Measurements from ENCODE around the gene FAM3B. TPM values are rescaled to one million over a fixed set of nuclear protein-coding genes. Genes with fewer than 3 reads are reported as not detected.

FAM3B gene
- total RNA-seq, 1 experiment from 2014 or later, result 59.5 TPM

- H3K36me3 Mint-ChIP-seq (ENCODE audit: insufficient read depth, unreplicated experiment), result peaks cover 45% of the 10 kb centered on the region
- ChIA-PET CTCF (no interaction called here), POLR2A (no interaction called here)
- Histone ChIP-seq H3K9me3 (peaks cover 24% of the 10 kb centered on the region), H3K27me3 (replicated peaks; ENCODE audit: control insufficient read depth, insufficient read depth, low read length) (no peaks in the 10 kb centered on the region), H3K4me3 (ENCODE audit: low read depth, low read length) (no peak overlapping the region), H3K4me1 (no peaks in the 10 kb centered on the region), H3K36me3 (ENCODE audit: control insufficient read depth, insufficient read depth, low read length) (no peaks in the 10 kb centered on the region; the same call in 1 of the 2 replicates)
- intact Hi-C loops (cut with micrococcal nuclease; ENCODE audit: unreplicated experiment), result no loop called here
- H3K9me3 Mint-ChIP-seq (ENCODE audit: unreplicated experiment), result peaks cover 22% of the 10 kb centered on the region
- H3K27ac Mint-ChIP-seq (ENCODE audit: unreplicated experiment), result no peak overlapping the region
- no peak for TF ChIP-seq CTCF (IDR thresholded peaks at IDR 0.05; ENCODE audit: insufficient read depth in 1 of 2, low read depth in 1 of 2, low read length in 1 of 2, severe bottlenecking in 1 of 2, unreplicated experiment in 1 of 2)
- peaks cover 5% of the 10 kb centered on the region for H3K4me1 Mint-ChIP-seq (ENCODE audit: low read depth, unreplicated experiment)
- no TSS peak for BruUV-seq (replicated peaks)
- H3K27me3 Mint-ChIP-seq (ENCODE audit: insufficient read depth, unreplicated experiment), result no peaks in the 10 kb centered on the region
- no peak overlapping the region for H3K4me3 Mint-ChIP-seq (ENCODE audit: unreplicated experiment)
- DNase-seq, result no peak
These were observed 21.9 kb downstream of the FAM3B start for GRCh38 chr21:41338455-41338854.

- Mint-ChIP-seq H3K27ac (ENCODE audit: unreplicated experiment) (no peak overlapping the region), H3K27me3 (ENCODE audit: insufficient read depth, unreplicated experiment) (no peaks in the 10 kb centered on the region), H3K36me3 (ENCODE audit: insufficient read depth, unreplicated experiment) (peaks cover 63% of the 10 kb centered on the region), H3K9me3 (ENCODE audit: unreplicated experiment) (peaks cover 17% of the 10 kb centered on the region), H3K4me3 (ENCODE audit: unreplicated experiment) (no peak overlapping the region), H3K4me1 (ENCODE audit: low read depth, unreplicated experiment) (no peaks in the 10 kb centered on the region)
- Histone ChIP-seq H3K4me3 (ENCODE audit: low read depth, low read length) (no peak overlapping the region), H3K27me3 (replicated peaks; ENCODE audit: control insufficient read depth, insufficient read depth, low read length) (no peaks in the 10 kb centered on the region), H3K9me3 (peaks cover 13% of the 10 kb centered on the region; the same call in 1 of the 2 replicates), H3K36me3 (ENCODE audit: control insufficient read depth, insufficient read depth, low read length) (no peaks in the 10 kb centered on the region), H3K4me1 (no peaks in the 10 kb centered on the region)
- no peak for DNase-seq
- no TSS peak for BruUV-seq (replicated peaks)
- POLR2A ChIA-PET, result no interaction called here
- intact Hi-C loops (cut with micrococcal nuclease; ENCODE audit: unreplicated experiment), result no loop called here
- CTCF ChIA-PET, result no interaction called here
- TF ChIP-seq CTCF (IDR thresholded peaks at IDR 0.05; ENCODE audit: insufficient read depth in 1 of 2, low read depth in 1 of 2, low read length in 1 of 2, severe bottlenecking in 1 of 2, unreplicated experiment in 1 of 2), result no peak
These were observed 25.4 kb downstream of the FAM3B start for GRCh38 chr21:41342035-41342434.

GRCh38 chr21:41344146-41344545 lies 27.5 kb downstream of the FAM3B start:
- ChIA-PET CTCF (no interaction called here), POLR2A (no interaction called here)
- Mint-ChIP-seq H3K36me3 (ENCODE audit: insufficient read depth, unreplicated experiment) (peaks cover 70% of the 10 kb centered on the region), H3K27me3 (ENCODE audit: insufficient read depth, unreplicated experiment) (no peaks in the 10 kb centered on the region), H3K9me3 (ENCODE audit: unreplicated experiment) (peaks cover 17% of the 10 kb centered on the region), H3K27ac (ENCODE audit: unreplicated experiment) (no peak overlapping the region), H3K4me3 (ENCODE audit: unreplicated experiment) (no peak overlapping the region), H3K4me1 (ENCODE audit: low read depth, unreplicated experiment) (no peaks in the 10 kb centered on the region)
- no peaks in the 10 kb centered on the region for H3K27me3 ChIP-seq (replicated peaks; ENCODE audit: control insufficient read depth, insufficient read depth, low read length)
- no peaks in the 10 kb centered on the region for H3K36me3 ChIP-seq (ENCODE audit: control insufficient read depth, insufficient read depth, low read length)
- intact Hi-C loops (cut with micrococcal nuclease; ENCODE audit: unreplicated experiment), result no loop called here
- no peak overlapping the region for H3K4me3 ChIP-seq (ENCODE audit: low read depth, low read length)
- no peak for TF ChIP-seq CTCF (IDR thresholded peaks at IDR 0.05; ENCODE audit: insufficient read depth in 1 of 2, low read depth in 1 of 2, low read length in 1 of 2, severe bottlenecking in 1 of 2, unreplicated experiment in 1 of 2)
- BruUV-seq (replicated peaks), result no TSS peak
- H3K4me1 ChIP-seq, result no peaks in the 10 kb centered on the region
- no peak for DNase-seq
- peaks cover 13% of the 10 kb centered on the region; the same call in 1 of the 2 replicates for H3K9me3 ChIP-seq

Measured in Caco-2 (cell line).